CD8-positive, alpha-beta memory T cell (primary cell): ENCODE data around the gene SSBP3. TPM values are rescaled to one million over a fixed set of nuclear protein-coding genes. Genes with fewer than 3 reads are reported as not detected.

Source experiments
- CTCF ChIA-PET: fragments of 350-600 bp; sonication (Branson Sonifier 250); formaldehyde crosslinking; loops from one replicate; lab custom pipeline; 2021; ENCODE audit warnings: antibody characterized with exemption; lab: Charles Lee
- POLR2A ChIA-PET: fragments of 350-600 bp; sonication (Branson Sonifier 250); formaldehyde crosslinking; loops from one replicate; lab custom pipeline; 2021; ENCODE audit warnings: antibody characterized with exemption; lab: Charles Lee
- DNase-seq, 5 donors: peaks; one replicate each; pipeline versions ENCODE4 v3.0.0 to v3.0.0-alpha.2; 2020 to 2022; ENCODE audit warnings: mixed read lengths in 1 of 5
- H3K27ac ChIP-seq: one replicate; pipeline ENCODE4 v1.7.0; 2013; ENCODE audit warnings: low read depth, mild to moderate bottlenecking, low read length, moderate library complexity
- H3K27me3 ChIP-seq: 2 replicates; pipeline ENCODE4 v1.7.0; 2013; ENCODE audit warnings: low read length, mild to moderate bottlenecking; ENCODE audit not compliant: insufficient read depth, poor library complexity, severe bottlenecking
- H3K36me3 ChIP-seq: 2 replicates; pipeline ENCODE4 v1.7.0; 2013; ENCODE audit warnings: mild to moderate bottlenecking, low read length, moderate library complexity; ENCODE audit not compliant: insufficient read depth
- H3K4me1 ChIP-seq: 2 replicates; pipeline ENCODE4 v1.7.0; 2013; ENCODE audit warnings: mild to moderate bottlenecking, low read length, moderate library complexity; ENCODE audit not compliant: insufficient read depth
- H3K4me3 ChIP-seq: 2 replicates; pipeline ENCODE4 v1.7.0; 2013; ENCODE audit warnings: mild to moderate bottlenecking, low read length
- H3K9me3 ChIP-seq: 2 replicates; pipeline ENCODE4 v1.7.0; 2013; ENCODE audit warnings: mild to moderate bottlenecking, low read length
- H3K27ac Mint-ChIP-seq, 8 donors: one replicate each; pipeline ENCODE4 v1.8.0; 2020 to 2021; ENCODE audit warnings: mixed read lengths in 8 of 8, mild to moderate bottlenecking in 6 of 8, inconsistent platforms in 3 of 8, moderate library complexity in 3 of 8
- H3K27me3 Mint-ChIP-seq, 2 donors: one replicate each; pipeline ENCODE4 v1.8.0; 2020 to 2021; ENCODE audit warnings: mixed read lengths in 2 of 2, mild to moderate bottlenecking in 1 of 2, moderate library complexity in 1 of 2
- H3K36me3 Mint-ChIP-seq, 3 donors: one replicate each; pipeline ENCODE4 v1.8.0; 2020 to 2021; ENCODE audit warnings: mixed read lengths in 3 of 3, inconsistent platforms in 1 of 3, mild to moderate bottlenecking in 1 of 3
- H3K4me1 Mint-ChIP-seq, 3 donors: one replicate each; pipeline ENCODE4 v1.8.0; 2020 to 2021; ENCODE audit warnings: mixed read lengths in 3 of 3, inconsistent platforms in 1 of 3, mild to moderate bottlenecking in 1 of 3
- H3K4me3 Mint-ChIP-seq, 7 donors: one replicate each; pipeline ENCODE4 v1.8.0; 2020 to 2021; ENCODE audit warnings: mixed read lengths in 7 of 7, mild to moderate bottlenecking in 6 of 7, moderate library complexity in 4 of 7, inconsistent platforms in 2 of 7
- H3K9me3 Mint-ChIP-seq, 5 donors: one replicate each; pipeline ENCODE4 v1.8.0; 2020 to 2022; ENCODE audit warnings: mixed read lengths in 5 of 5, mild to moderate bottlenecking in 3 of 5, moderate library complexity in 2 of 5, inconsistent platforms in 1 of 5
- polyA plus RNA-seq: library from polyadenylated mRNA; unstranded; fragments of 300-500 nt; fragmentation: Illumina TruSeq; gene quantifications from one replicate; pipeline ENCODE4 v1.2.3, GENCODE V29; 2021
- total RNA-seq, 2 experiments: library from RNA; stranded (reverse); gene quantifications; one replicate each; pipeline ENCODE4 v1.2.3, GENCODE V29; 2021

Gene SSBP3
- total and polyA plus RNA-seq, 3 experiments from 2014 or later, result 17.6 to 52.7 (median 41.6) TPM

DNA sequence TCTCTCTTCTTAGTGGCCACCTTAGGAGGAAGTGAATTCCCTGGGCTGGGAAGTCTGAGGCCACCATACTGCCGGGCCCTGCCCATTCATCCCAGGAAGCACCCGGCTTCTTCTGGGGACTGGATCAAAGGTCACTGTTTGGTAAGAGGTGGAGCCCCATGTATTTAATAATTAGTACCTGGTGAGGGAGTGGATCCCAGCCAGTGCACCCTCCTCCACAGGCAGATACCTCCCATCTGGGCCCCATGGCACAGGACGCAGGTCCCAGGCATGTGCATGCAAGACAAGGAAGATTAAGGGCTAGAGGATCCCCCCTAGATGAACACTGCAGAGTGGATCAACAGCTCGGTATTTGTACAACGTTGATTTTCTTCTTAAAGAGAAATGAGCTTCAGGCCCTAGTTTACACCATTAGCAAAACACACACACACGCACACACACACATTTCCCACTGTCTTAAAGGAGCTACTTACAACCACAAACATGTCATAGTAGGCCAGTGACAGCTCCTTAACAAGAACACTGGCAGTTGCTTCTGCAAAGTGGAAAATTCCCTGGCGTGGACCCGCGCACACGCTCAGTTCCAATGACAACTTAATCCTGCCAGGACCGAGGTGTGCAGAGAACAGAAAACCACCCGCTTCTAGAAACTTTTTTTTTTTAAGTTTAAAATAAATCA lies 115.5 kb downstream of the SSBP3 start:
- H3K9me3 ChIP-seq, result no peaks in the 10 kb centered on the region
- H3K4me3 ChIP-seq, result no peak overlapping the region
- CTCF ChIA-PET, result interaction anchor here (1.1 kb wide), 1 partner anchor 199 kb away, joined by 5 read pairs; no protein-coding TSS in a partner anchor
- H3K27me3 ChIP-seq, result no peaks in the 10 kb centered on the region
- H3K4me1 ChIP-seq, result peaks cover 96% of the 10 kb centered on the region
- POLR2A ChIA-PET, result no interaction called here
- H3K36me3 ChIP-seq, result no peaks in the 10 kb centered on the region
- Mint-ChIP-seq H3K27ac (peak overlapping the region in 6 of 8 donors; percentile 54 to 81 (median 69)), H3K9me3 (no peaks in the 10 kb centered on the region), H3K4me3 (peak overlapping the region in 2 of 7 donors; percentile 6 to 27), H3K36me3 (no peaks in the 10 kb centered on the region), H3K27me3 (no peaks in the 10 kb centered on the region), H3K4me1 (peaks cover 79 to 96% (median 86%) of the 10 kb centered on the region in 3 donors)
- no peak overlapping the region for H3K27ac ChIP-seq
- DNase-seq, result no peak

DNA sequence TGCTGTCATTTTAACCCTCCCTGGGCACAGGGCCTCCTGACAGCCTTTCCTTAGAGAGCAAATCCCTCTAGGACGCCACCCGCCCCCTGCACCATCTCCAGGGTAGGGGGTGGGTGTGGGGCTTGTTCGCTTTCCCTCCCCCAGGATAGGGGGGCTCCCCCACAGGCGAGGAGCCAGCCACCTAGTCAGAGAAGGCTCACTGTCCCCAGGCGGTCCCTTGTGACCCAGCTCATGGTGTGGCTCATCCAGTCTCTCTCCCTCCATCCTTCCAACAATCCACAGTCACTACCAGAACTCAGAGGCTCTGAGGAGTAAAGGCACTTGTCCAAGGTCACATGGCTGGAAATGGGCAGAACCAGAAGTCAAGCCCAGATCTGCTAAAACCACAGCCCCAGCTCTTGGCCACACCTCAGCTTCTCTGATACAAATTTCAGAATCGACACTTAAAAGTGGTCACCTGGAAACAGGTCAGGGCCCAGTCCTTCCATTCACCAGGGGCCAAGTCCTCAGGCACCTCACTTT lies 116.4 kb downstream of the SSBP3 start:
- Histone ChIP-seq H3K4me1 (peaks cover 93% of the 10 kb centered on the region), H3K27ac (no peak overlapping the region), H3K27me3 (no peaks in the 10 kb centered on the region), H3K9me3 (no peaks in the 10 kb centered on the region), H3K36me3 (no peaks in the 10 kb centered on the region), H3K4me3 (no peak overlapping the region)
- ChIA-PET CTCF (no interaction called here), POLR2A (no interaction called here)
- H3K9me3 Mint-ChIP-seq, result no peaks in the 10 kb centered on the region
- no peaks in the 10 kb centered on the region for H3K36me3 Mint-ChIP-seq
- H3K4me1 Mint-ChIP-seq, result peaks cover 78 to 96% (median 88%) of the 10 kb centered on the region in 3 donors
- H3K27me3 Mint-ChIP-seq, result no peaks in the 10 kb centered on the region
- peak overlapping the region in 2 of 7 donors; percentile 45 to 51 for H3K4me3 Mint-ChIP-seq
- no peak for DNase-seq
- peak overlapping the region; percentile 4 to 93 (median 81) for H3K27ac Mint-ChIP-seq

DNA sequence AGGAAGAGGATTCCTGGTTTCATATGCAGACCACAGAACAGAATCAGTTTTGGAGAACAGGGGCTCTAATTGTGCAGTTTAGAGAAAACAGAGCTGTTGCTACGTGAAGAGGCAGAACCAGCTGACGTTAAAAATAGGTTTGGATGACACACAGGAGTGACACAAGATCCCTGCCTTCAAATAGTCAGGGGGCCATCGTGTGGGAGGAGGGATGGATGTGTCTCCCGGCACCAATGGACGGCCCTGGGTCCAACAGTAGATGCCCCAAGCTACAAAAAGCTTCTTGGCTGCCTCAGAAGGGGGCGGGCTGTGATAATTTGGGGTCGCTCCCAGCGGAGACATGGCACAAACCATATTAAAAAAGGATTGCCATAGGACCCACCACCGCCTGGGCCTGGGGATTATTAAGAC lies 118.4 kb downstream of the SSBP3 start:
- POLR2A ChIA-PET, result no interaction called here
- no peak for DNase-seq
- Histone ChIP-seq H3K27me3 (no peaks in the 10 kb centered on the region), H3K36me3 (no peaks in the 10 kb centered on the region), H3K4me3 (no peak overlapping the region), H3K4me1 (peaks cover 95% of the 10 kb centered on the region), H3K9me3 (no peaks in the 10 kb centered on the region), H3K27ac (no peak overlapping the region)
- H3K36me3 Mint-ChIP-seq, result no peaks in the 10 kb centered on the region
- CTCF ChIA-PET, result interaction anchor here (1.1 to 2.4 kb wide), 3 partner anchors 9 to 202 kb away, joined by 3 to 7 read pairs (median 6); no protein-coding TSS in a partner anchor
- H3K4me3 Mint-ChIP-seq, result peak overlapping the region in 5 of 7 donors; percentile 24 to 88 (median 64)
- peak overlapping the region in 7 of 8 donors; percentile 76 to 98 (median 92) for H3K27ac Mint-ChIP-seq
- H3K4me1 Mint-ChIP-seq, result peaks cover 74 to 99% (median 83%) of the 10 kb centered on the region in 3 donors
- H3K9me3 Mint-ChIP-seq, result no peaks in the 10 kb centered on the region
- no peaks in the 10 kb centered on the region for H3K27me3 Mint-ChIP-seq

DNA sequence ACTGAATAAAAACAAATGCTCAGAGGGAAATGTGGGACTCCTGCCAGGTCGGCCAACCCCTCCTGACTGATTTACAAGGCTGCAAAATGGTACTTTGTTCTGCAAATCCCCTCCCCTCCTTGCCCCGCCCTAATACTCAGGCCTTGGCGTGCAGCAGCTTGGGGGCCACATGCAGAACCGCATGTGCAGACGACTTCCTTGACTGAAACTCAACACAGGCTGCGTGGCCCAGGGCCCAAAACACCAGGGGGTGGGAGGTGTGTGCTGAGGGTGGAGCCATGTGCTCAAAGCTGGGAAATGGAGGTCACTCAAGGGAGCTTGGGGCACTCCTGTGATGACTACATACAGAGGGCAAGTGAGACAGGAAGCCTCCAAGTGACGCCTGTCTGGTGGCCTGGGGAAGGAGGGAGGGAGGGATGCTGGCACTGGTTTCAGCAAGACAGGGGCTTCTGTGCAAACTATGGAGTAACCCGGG lies 119.0 kb downstream of the SSBP3 start:
- no peaks in the 10 kb centered on the region for H3K9me3 ChIP-seq
- Mint-ChIP-seq H3K36me3 (no peaks in the 10 kb centered on the region), H3K27me3 (no peaks in the 10 kb centered on the region), H3K27ac (peak overlapping the region; percentile 71 to 98 (median 90)), H3K4me1 (peaks cover 72 to 99% (median 77%) of the 10 kb centered on the region in 3 donors), H3K4me3 (peak overlapping the region in 6 of 7 donors; percentile 24 to 88 (median 60)), H3K9me3 (no peaks in the 10 kb centered on the region)
- no peaks in the 10 kb centered on the region for H3K36me3 ChIP-seq
- H3K27me3 ChIP-seq, result no peaks in the 10 kb centered on the region
- no peak overlapping the region for H3K27ac ChIP-seq
- ChIA-PET POLR2A (interaction anchor here (1.2 kb wide), 1 partner anchor 120 kb away, joined by 3 read pairs; no protein-coding TSS in a partner anchor), CTCF (interaction anchor here (2.4 kb wide), 1 partner anchor 202 kb away, joined by 7 read pairs; no protein-coding TSS in a partner anchor)
- peak overlapping the region; percentile 12 for H3K4me3 ChIP-seq
- H3K4me1 ChIP-seq, result peaks cover 95% of the 10 kb centered on the region
- DNase-seq, result peak; percentile 9 to 77 (median 31)

DNA sequence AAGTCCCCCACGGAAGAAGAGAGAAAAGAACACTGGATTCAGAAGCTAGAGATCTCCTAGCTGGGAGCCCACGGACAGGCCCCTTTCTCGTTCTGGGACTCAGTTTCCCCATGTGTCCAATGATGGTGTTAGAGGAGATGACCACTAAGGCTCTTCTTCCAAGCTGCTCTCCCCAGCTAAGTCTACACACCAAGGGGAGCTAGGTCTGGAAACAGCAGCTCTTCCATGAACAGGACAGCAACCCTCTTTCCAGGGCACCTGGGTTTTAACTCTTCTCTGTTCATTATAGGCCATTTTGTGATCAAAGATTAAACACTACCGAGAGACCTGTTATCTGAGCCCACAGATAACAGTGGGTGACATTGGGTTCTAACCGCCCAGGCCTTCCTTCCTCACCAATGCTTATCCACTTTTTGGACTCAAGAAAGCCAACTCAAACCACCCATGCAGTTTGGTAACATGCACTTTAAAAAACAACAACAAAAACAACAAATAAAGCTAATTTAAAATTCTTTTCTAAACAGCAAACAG lies 120.3 kb downstream of the SSBP3 start:
- H3K9me3 ChIP-seq, result no peaks in the 10 kb centered on the region
- H3K27ac ChIP-seq, result no peak overlapping the region
- H3K36me3 ChIP-seq, result no peaks in the 10 kb centered on the region
- Mint-ChIP-seq H3K36me3 (peaks cover 0 to 2% (median 0%) of the 10 kb centered on the region in 3 donors), H3K4me3 (peak overlapping the region in 6 of 7 donors; percentile 6 to 73 (median 33)), H3K9me3 (no peaks in the 10 kb centered on the region), H3K4me1 (peaks cover 64 to 88% (median 65%) of the 10 kb centered on the region in 3 donors), H3K27ac (peak overlapping the region in 7 of 8 donors; percentile 65 to 97 (median 84)), H3K27me3 (no peaks in the 10 kb centered on the region)
- H3K4me1 ChIP-seq, result peaks cover 88% of the 10 kb centered on the region
- H3K4me3 ChIP-seq, result peak overlapping the region; percentile 52
- no peak for DNase-seq
- no peaks in the 10 kb centered on the region for H3K27me3 ChIP-seq
- ChIA-PET CTCF (no interaction called here), POLR2A (interaction anchor here (1.2 kb wide), 1 partner anchor 121 kb away, joined by 3 read pairs; no protein-coding TSS in a partner anchor)

DNA sequence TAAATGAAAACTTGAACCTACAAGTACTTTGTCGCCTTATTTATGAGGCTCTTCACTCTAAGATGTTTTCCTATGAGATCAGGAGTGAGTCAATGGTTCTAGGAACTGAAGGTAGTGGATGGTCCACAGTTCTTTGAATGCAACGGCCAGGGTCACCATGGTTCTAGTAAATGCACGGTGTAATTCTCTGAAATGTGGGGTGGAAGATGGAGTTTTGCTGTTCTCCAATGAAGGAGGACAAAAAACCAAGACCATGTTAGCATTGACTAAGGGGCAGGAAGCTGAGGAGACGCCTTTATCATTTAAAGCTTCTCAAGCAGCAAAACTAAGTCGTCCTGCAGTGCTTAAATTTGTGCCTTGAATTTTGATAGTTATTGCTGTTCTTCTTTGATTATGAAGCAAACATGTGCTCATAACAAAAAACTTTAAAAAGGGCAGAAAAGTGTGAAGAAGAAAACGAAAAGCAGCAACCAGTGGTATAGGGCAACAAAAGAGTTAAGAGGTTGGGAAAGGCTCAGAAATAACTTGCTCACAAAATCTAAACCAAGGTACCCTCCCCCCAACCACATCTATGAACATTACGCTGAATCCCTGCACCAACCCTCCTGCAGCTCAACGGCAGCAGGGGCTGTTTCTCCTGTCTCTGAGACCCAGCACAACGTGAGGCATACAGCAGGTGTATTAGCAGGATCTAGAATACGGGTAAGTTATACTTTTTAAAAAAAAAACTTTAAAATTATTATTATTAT lies 121.2 kb downstream of the SSBP3 start:
- Histone ChIP-seq H3K27ac (no peak overlapping the region), H3K27me3 (no peaks in the 10 kb centered on the region), H3K9me3 (no peaks in the 10 kb centered on the region), H3K4me3 (no peak overlapping the region), H3K4me1 (peaks cover 88% of the 10 kb centered on the region), H3K36me3 (no peaks in the 10 kb centered on the region)
- peak in 2 of 5 donors; percentile 16 to 86 for DNase-seq
- CTCF ChIA-PET, result interaction anchor here (1.2 kb wide), 1 partner anchor 204 kb away, joined by 5 read pairs; no protein-coding TSS in a partner anchor
- Mint-ChIP-seq H3K4me3 (peak overlapping the region; percentile 11 to 73 (median 52)), H3K36me3 (peaks cover 0 to 11% (median 2%) of the 10 kb centered on the region in 3 donors), H3K27me3 (no peaks in the 10 kb centered on the region), H3K9me3 (no peaks in the 10 kb centered on the region), H3K27ac (peak overlapping the region; percentile 2 to 84 (median 59)), H3K4me1 (peaks cover 60 to 83% (median 64%) of the 10 kb centered on the region in 3 donors)
- POLR2A ChIA-PET, result no interaction called here

DNA sequence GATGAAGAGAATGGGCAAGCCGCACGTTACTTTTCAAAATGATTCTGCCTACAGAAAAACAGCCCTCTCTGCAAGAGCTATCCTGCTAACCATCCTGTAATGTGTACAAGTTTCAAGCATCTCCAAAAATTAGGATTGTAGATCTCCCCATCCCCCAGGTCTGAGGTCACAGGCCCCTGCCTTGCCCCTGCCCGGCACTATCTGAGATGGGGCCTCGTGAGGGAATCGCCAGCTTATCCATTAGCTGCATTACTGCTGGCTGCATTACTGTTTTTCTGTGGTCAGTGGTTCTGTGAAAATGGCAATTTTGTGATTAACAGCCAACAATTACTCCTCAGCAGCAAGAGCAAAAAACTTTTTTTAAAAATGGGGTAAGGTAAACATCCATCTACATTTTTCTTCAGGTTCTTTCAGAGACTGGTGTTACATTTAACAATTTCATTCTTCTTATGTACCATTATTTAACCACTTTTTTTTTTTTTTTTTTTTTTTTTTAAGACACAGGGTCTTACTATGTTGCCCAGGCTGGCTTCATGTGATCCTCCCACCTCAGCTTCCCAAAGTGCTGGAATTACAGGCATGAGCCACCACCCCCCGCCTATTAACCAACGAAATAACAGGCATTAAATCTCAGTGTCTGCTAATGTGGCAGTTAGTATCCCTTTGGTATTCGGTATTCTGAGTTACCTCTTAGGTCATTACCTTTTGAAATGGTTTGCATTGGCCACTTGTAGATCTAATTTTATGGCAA lies 122.4 kb downstream of the SSBP3 start:
- Histone ChIP-seq H3K36me3 (no peaks in the 10 kb centered on the region), H3K9me3 (no peaks in the 10 kb centered on the region), H3K27ac (no peak overlapping the region), H3K4me1 (peaks cover 87% of the 10 kb centered on the region), H3K4me3 (no peak overlapping the region), H3K27me3 (no peaks in the 10 kb centered on the region)
- H3K27me3 Mint-ChIP-seq, result no peaks in the 10 kb centered on the region
- peak overlapping the region in 1 of 7 donors; percentile 15 for H3K4me3 Mint-ChIP-seq
- no peaks in the 10 kb centered on the region for H3K9me3 Mint-ChIP-seq
- H3K27ac Mint-ChIP-seq, result peak overlapping the region in 5 of 8 donors; percentile 15 to 61 (median 47)
- ChIA-PET POLR2A (no interaction called here), CTCF (no interaction called here)
- DNase-seq, result no peak
- peaks cover 0 to 17% (median 4%) of the 10 kb centered on the region in 3 donors for H3K36me3 Mint-ChIP-seq
- H3K4me1 Mint-ChIP-seq, result peaks cover 51 to 73% (median 54%) of the 10 kb centered on the region in 3 donors
